HG03097 (cell line): ENCODE data around the gene FNDC5.

Experiments used
- ATAC-seq: cut with Tn5 transposase; IDR thresholded peaks from one replicate; pipeline ENCODE4 v1.9.1; 2021; ENCODE audit not compliant: unreplicated experiment, low FRiP score

The FNDC5 gene

DNA sequence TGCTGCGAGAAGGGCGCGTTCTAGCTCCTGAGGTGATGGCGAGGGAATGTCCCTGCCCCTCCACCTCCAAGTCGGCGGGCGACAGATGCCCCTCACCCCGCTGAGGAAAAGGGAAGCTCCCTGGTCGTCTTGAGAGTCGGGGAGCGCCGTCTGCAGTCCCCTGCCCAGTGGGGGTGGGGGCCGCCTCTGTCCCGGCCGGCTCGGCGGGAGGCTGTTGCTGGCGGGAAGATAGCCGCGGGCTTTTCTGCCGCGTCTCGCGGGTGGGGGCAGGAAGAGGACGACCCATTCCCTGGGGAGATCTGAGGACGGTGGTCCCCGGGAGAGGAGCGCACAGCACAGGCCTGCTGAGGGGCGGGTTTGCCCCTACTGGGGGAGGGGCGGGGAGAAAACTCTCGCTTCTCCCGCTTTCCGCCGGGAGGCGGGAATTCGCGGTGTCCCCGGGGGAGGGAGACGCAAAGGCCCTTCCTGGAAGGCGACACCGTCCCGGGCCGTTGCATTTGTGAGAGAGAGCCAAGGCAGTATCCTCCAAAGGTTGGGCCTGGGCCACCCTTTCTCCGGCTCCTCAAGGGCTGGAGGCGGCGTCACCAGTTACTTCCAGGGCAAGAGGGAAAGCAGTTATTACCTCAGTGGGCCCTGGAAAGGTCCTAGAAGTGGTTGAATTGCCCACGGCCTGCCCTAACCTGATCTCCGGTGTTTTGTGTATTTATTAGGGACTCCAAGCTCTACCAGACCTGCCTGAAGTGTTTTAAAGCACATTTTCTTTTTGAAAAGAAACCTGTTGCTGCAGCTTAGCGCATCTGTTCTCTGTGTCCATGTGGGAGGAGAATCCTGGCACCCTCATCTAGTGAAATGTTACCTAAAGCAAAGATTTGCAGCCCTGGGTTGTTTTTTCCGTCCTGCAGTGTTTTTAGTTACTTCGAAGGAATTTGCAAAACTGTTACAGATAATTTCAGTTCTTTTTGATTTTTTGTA, 52.6 kb downstream of the FNDC5 start:
- ATAC-seq: peak; percentile 6

- peak; percentile 82 for ATAC-seq
Observed at GRCh38 chr1:32817159-32817814, 53.4 kb downstream of the FNDC5 start, which contains the start of the genes S100PBP and YARS1. S100PBP (plus strand) TSS chr1:32817653; CDS start chr1:32826100, 8,447 bp downstream. YARS1 (minus strand) TSS chr1:32817358; CDS start chr1:32817244, 114 bp downstream.

DNA sequence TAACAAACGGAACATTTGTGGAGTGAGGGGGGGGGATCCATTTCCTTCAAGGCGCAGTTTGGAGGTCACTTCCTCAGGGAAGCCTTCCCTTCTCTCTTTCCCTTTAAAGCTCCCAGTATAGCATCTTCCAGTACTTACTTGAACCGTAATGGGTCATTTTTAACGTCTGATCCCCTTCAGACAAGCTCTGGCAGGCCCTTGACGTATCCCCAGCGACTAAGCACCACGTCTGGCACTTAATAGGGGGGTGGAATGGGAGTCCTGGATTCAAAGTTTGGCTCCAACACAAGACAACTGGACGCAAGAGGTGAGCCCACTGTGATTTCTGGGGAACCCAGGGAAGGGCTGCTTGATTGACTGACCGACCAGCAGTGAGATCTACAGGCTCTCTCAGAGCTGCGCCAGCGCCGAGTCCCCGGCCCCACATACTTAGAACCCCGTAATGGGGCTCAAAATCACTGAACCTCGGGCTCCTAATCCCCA, 54.0 kb downstream of the FNDC5 start:
- ATAC-seq: peak; percentile 1

- ATAC-seq: no peak
Observed at GRCh38 chr1:32813941-32814739, 56.6 kb downstream of the FNDC5 start.
